SU-DHL-6 (cell line): ENCODE measurements around the gene NAV2.

Experiments used
- H2AFZ ChIP-seq: fragments of 200-600 bp; sonication (generic); 2 replicates; pipeline ENCODE4 v1.6.1; 2014; ENCODE audit warnings: low read depth, mild to moderate bottlenecking, moderate library complexity, mixed read lengths, antibody characterized with exemption, low read length; ENCODE audit not compliant: severe bottlenecking
- H3F3A ChIP-seq: fragments of 200-600 bp; shearing (Covaris generic); 2 replicates; pipeline ENCODE4 v1.6.0; 2016; ENCODE audit warnings: antibody characterized with exemption, mild to moderate bottlenecking; ENCODE audit not compliant: insufficient read depth
- H3K27ac ChIP-seq: fragments of 200-600 bp; sonication (generic); 2 replicates; pipeline ENCODE4 v1.5.1; 2016; ENCODE audit warnings: low read depth, mild to moderate bottlenecking, low read length, moderate library complexity, mixed read lengths
- H3K27me3 ChIP-seq: fragments of 200-600 bp; sonication (generic), shearing (Covaris generic); 2 replicates; pipeline ENCODE4 v1.6.0; 2014; ENCODE audit warnings: mild to moderate bottlenecking, low read length
- H3K36me3 ChIP-seq: fragments of 200-600 bp; sonication (generic); 2 replicates; pipeline ENCODE4 v1.6.1; 2014; ENCODE audit warnings: mild to moderate bottlenecking, low read length, mixed read lengths
- H3K4me2 ChIP-seq: fragments of 300-600, 200-600 bp; shearing (Covaris generic), sonication (generic); 2 replicates; pipeline ENCODE4 v1.6.0; 2014; ENCODE audit warnings: low read length, low read depth, mild to moderate bottlenecking; ENCODE audit not compliant: poor library complexity, severe bottlenecking
- H3K4me3 ChIP-seq: fragments of 200-600 bp; sonication (generic); 2 replicates; pipeline ENCODE4 v1.5.1; 2014; ENCODE audit warnings: antibody characterized with exemption, low read length, mild to moderate bottlenecking, mixed read lengths; ENCODE audit not compliant: insufficient read depth, poor library complexity, severe bottlenecking
- H3K79me2 ChIP-seq: fragments of 200-600 bp; sonication (generic); 2 replicates; pipeline ENCODE4 v1.6.1; 2014; ENCODE audit warnings: mild to moderate bottlenecking, low read length, moderate library complexity; ENCODE audit not compliant: insufficient read depth
- H3K9ac ChIP-seq: fragments of 200-600 bp; sonication (generic); 2 replicates; pipeline ENCODE4 v1.7.0; 2014; ENCODE audit warnings: mild to moderate bottlenecking, low read length
- H3K9me2 ChIP-seq: fragments of 200-600 bp; sonication (generic); replicated peaks from 2 replicates; pipeline ENCODE4 v1.6.1; 2014; ENCODE audit warnings: low read length; ENCODE audit not compliant: insufficient read depth
- H3K9me3 ChIP-seq: fragments of 200-600 bp; sonication (generic); 2 replicates; pipeline ENCODE4 v1.6.1; 2014; ENCODE audit warnings: low read length, mixed read lengths; ENCODE audit not compliant: insufficient read depth
- H4K20me1 ChIP-seq: fragments of 200-600 bp; sonication (generic); 2 replicates; pipeline ENCODE4 v1.6.1; 2014; ENCODE audit warnings: low read depth, mild to moderate bottlenecking, antibody characterized with exemption, low read length, moderate library complexity, mixed read lengths
- CTCF ChIP-seq: fragments of 200-600 bp; sonication (generic); IDR thresholded peaks from one replicate; pipeline ENCODE4 v1.5.1; 2017; ENCODE audit warnings: antibody characterized with exemption, mild to moderate bottlenecking, low read length, moderate library complexity; ENCODE audit not compliant: insufficient read depth, poor library complexity, severe bottlenecking
- EZH2phosphoT487 ChIP-seq: fragments of 200-600 bp; sonication (generic), shearing (Covaris generic); conservative IDR thresholded peaks from 2 replicates; pipeline ENCODE4 v1.6.1; 2018; ENCODE audit warnings: mild to moderate bottlenecking, antibody characterized with exemption, low read length, moderate library complexity, mixed read lengths

Gene NAV2

GRCh38 chr11:19818619-19819018, 106.0 kb downstream of the NAV2 start:
- Histone ChIP-seq H3K9ac (no peak overlapping the region), H3K27ac (no peak overlapping the region), H3K4me3 (no peak overlapping the region), H3F3A (no peaks in the 10 kb centered on the region), H2AFZ (no peak overlapping the region), H3K79me2 (no peaks in the 10 kb centered on the region), H3K9me2 (no peaks in the 10 kb centered on the region), H3K4me2 (no peak overlapping the region), H3K36me3 (no peaks in the 10 kb centered on the region), H4K20me1 (no peaks in the 10 kb centered on the region), H3K9me3 (no peaks in the 10 kb centered on the region), H3K27me3 (peaks cover 3% of the 10 kb centered on the region; the same call in 1 of the 2 replicates)
- no peak for TF ChIP-seq EZH2phosphoT487
- TF ChIP-seq CTCF = no peak

- Histone ChIP-seq H3K4me3 (no peak overlapping the region), H4K20me1 (no peaks in the 10 kb centered on the region), H3K27ac (no peak overlapping the region), H3K27me3 (peaks cover 3% of the 10 kb centered on the region; the same call in 1 of the 2 replicates), H3K9me2 (no peaks in the 10 kb centered on the region), H3F3A (no peaks in the 10 kb centered on the region), H2AFZ (no peak overlapping the region), H3K36me3 (no peaks in the 10 kb centered on the region), H3K9ac (no peak overlapping the region), H3K4me2 (no peak overlapping the region), H3K79me2 (no peaks in the 10 kb centered on the region), H3K9me3 (no peaks in the 10 kb centered on the region)
- TF ChIP-seq CTCF (no peak), EZH2phosphoT487 (no peak)
These were observed 106.5 kb downstream of the NAV2 start for GRCh38 chr11:19819148-19819547.

- Histone ChIP-seq H3K9me2 (no peaks in the 10 kb centered on the region), H3K9ac (no peak overlapping the region), H3K27ac (no peak overlapping the region), H3K27me3 (peaks cover 3% of the 10 kb centered on the region; the same call in 1 of the 2 replicates), H4K20me1 (no peaks in the 10 kb centered on the region), H3K79me2 (no peaks in the 10 kb centered on the region), H2AFZ (no peak overlapping the region), H3K4me2 (no peak overlapping the region), H3K4me3 (no peak overlapping the region), H3F3A (no peaks in the 10 kb centered on the region), H3K36me3 (no peaks in the 10 kb centered on the region), H3K9me3 (no peaks in the 10 kb centered on the region)
- TF ChIP-seq CTCF (no peak), EZH2phosphoT487 (no peak)
These were observed 107.5 kb downstream of the NAV2 start for GRCh38 chr11:19820100-19820499.
